Heart left ventricle (tissue), 16 donors: ENCODE measurements around the gene LHX5. TPM values are rescaled to one million over a fixed set of nuclear protein-coding genes. Genes with fewer than 3 reads are reported as not detected.

Experiments
- ATAC-seq, 4 donors: fragments of 200-7000 bp; cut with Tn5 transposase; one replicate each; pipeline ENCODE4 v1.9.1; 2020 to 2022; ENCODE audit warnings: moderate library complexity in 4 of 4, mild to moderate bottlenecking in 3 of 4, moderate number of reproducible peaks in 1 of 4
- DNase-seq, 5 donors: peaks; one replicate each; pipeline ENCODE4 v3.0.0-alpha.2; 2020
- H3K27ac ChIP-seq, 12 donors: fragments of 200-600 bp; sonication (generic) in 4 of 12; one replicate each; pipeline versions ENCODE4 v1.5.0 to v1.8.0; 2016 to 2022; ENCODE audit warnings: mild to moderate bottlenecking in 2 of 12
- H3K27me3 ChIP-seq, 9 donors: fragments of 200-600 bp; sonication (generic) in 2 of 9; one replicate each; pipeline versions ENCODE4 v1.5.1 to v1.8.0; 2016 to 2022; ENCODE audit warnings: mild to moderate bottlenecking in 3 of 9
- H3K36me3 ChIP-seq, 9 donors: fragments of 200-600 bp; sonication (generic) in 2 of 9; one replicate each; pipeline versions ENCODE4 v1.5.0 to v1.8.0; 2018 to 2022; ENCODE audit warnings: mild to moderate bottlenecking in 2 of 9
- H3K4me1 ChIP-seq, 12 donors: fragments of 200-600 bp; sonication (generic) in 4 of 12; one replicate each; pipeline versions ENCODE4 v1.5.0 to v1.8.0; 2016 to 2022; ENCODE audit warnings: mild to moderate bottlenecking in 3 of 12
- H3K4me3 ChIP-seq, 12 donors: fragments of 200-600 bp; sonication (generic) in 4 of 12; one replicate each; pipeline versions ENCODE4 v1.5.0 to v1.8.0; 2017 to 2022; ENCODE audit warnings: mild to moderate bottlenecking in 9 of 12, moderate library complexity in 4 of 12
- H3K9me3 ChIP-seq, 12 donors: fragments of 200-600 bp; sonication (generic) in 4 of 12; one replicate each; pipeline versions ENCODE4 v1.5.0 to v1.8.0; 2016 to 2022; ENCODE audit warnings: mild to moderate bottlenecking in 1 of 12
- CTCF ChIP-seq, 12 donors: fragments of 200-600 bp; sonication (generic) in 4 of 12; IDR thresholded peaks; one replicate each; pipeline versions ENCODE4 v1.5.0 to v1.8.0; 2018 to 2022; ENCODE audit warnings: antibody characterized with exemption in 12 of 12, mild to moderate bottlenecking in 5 of 12
- POLR2A ChIP-seq, 2 donors: fragments of 450-650 bp; IDR thresholded peaks; one replicate each; pipeline ENCODE4 v1.6.1; 2017; ENCODE audit warnings: antibody characterized with exemption in 2 of 2, mild to moderate bottlenecking in 2 of 2, moderate library complexity in 2 of 2
- WGBS, 4 donors: extraction: QIAGEN DNeasy Blood & Tissue Kit in 2 of 4; methylation state at CpG; one replicate each; pipeline versions ENCODE4 v1.1.5 to v1.1.7; 2013 to 2018; 5-methylcytosine and 5-hydroxymethylcytosine counted together
- intact Hi-C, 10 donors: fragments of 100-400 bp; cut with DNase I; formaldehyde crosslinking; loops; one replicate each; pipeline versions ENCODE4 v1.11.1 to v1.14.2; 2022
- polyA plus RNA-seq, 2 donors: library from polyadenylated mRNA; stranded (reverse); fragments of 200-250 nt; gene quantifications; one replicate each; pipeline ENCODE4 v1.2.3, GENCODE V29; 2013
- total RNA-seq, 9 donors: library from RNA; depleted of rRNA in 2 of 9; stranded (reverse); fragments of >200 nt in 2 of 9; fragmentation: NEBNext Ultra II Directional in 3 of 9; extraction: Animal tissue kit (Norgen Biotek cat#: 25700) in 3 of 9; gene quantifications; one replicate each; pipeline versions ENCODE4 v1.1.0 to v1.2.4, GENCODE V29; 2016 to 2023
- donor health status: ischemic (EF 13 %, LVEDD 7.1; RV severe dilation, severe dysfunction).
- donor health status: healthy with polysubstance abuse.
- donor health status: DM: no; HTN: yes; CAD: no.
- donor health status: DM: no; HTN: no; CAD: no.
- donor health status: ischemic (EF 25% LVEDD 6.9; RV normal size, moderate dysfunction).
- donor health status: ischemic (EF 25% LVEDD 5.7; RV mildly dilated, moderate dysfunction).
- donor health status: healthy.
- donor health status: DM: yes; HTN: yes; CAD: no.
- donor health status: ischemic (EF 35%, LVEDD 5.7; RV mildly dilated, moderate dysfunction).
- donor health status: nonischemic (EF 11% LVEDD 7.7; RV severe dilation, severe dysfunction).
- donor health status: DM: yes; HTN: yes; CAD: no.
- donor health status: PGD.
- donor health status: ischemic (EF 29% LVEDD 5.4; RV normal size, mild dysfunction).
- donor health status: nonischemic (EF 23%, LVEDD 6.1; RV moderate dilation, normal function).

LHX5 gene
- total and polyA plus RNA-seq, 11 donors = not detected

- no peak for TF ChIP-seq POLR2A (IDR thresholded peaks at IDR 0.05)
- no peak for TF ChIP-seq CTCF (IDR thresholded peaks at IDR 0.05)
- H3K9me3 ChIP-seq = no peaks in the 10 kb centered on the region
- H3K27ac ChIP-seq = no peak overlapping the region
- no peaks in the 10 kb centered on the region for H3K4me1 ChIP-seq
- no peak for ATAC-seq
- intact Hi-C loops = loop anchor here in 8 of 10 donors (5.0 to 10.0 kb wide), 5 partner anchors 114 to 234 kb away; no protein-coding TSS in a partner anchor
- H3K4me3 ChIP-seq = no peak overlapping the region
- 80 to 100% (median 83%) methylated on average over 1 of the region's 1 CpG for WGBS, 4 donors
- H3K27me3 ChIP-seq = no peaks in the 10 kb centered on the region
- H3K36me3 ChIP-seq = no peaks in the 10 kb centered on the region
- no peak for DNase-seq
Measured at GRCh38 chr12:113428482-113428881, 43.2 kb downstream of the LHX5 start.

GRCh38 chr12:113427882-113428281 lies 43.8 kb downstream of the LHX5 start:
- H3K27ac ChIP-seq = no peak overlapping the region
- ATAC-seq (no peak), DNase-seq (no peak)
- no peaks in the 10 kb centered on the region for H3K9me3 ChIP-seq
- no peaks in the 10 kb centered on the region for H3K27me3 ChIP-seq
- no peak for TF ChIP-seq CTCF (IDR thresholded peaks at IDR 0.05)
- no peak for TF ChIP-seq POLR2A (IDR thresholded peaks at IDR 0.05)
- WGBS, 4 donors = 64 to 69% (median 66%) methylated on average over 9 of the region's 9 CpGs
- H3K4me3 ChIP-seq = no peak overlapping the region
- no peaks in the 10 kb centered on the region for H3K36me3 ChIP-seq
- peaks cover 0 to 6% (median under 1%) of the 10 kb centered on the region in 12 donors for H3K4me1 ChIP-seq
- intact Hi-C loops = loop anchor here in 8 of 10 donors (5.0 to 10.0 kb wide), 5 partner anchors 113 to 233 kb away; no protein-coding TSS in a partner anchor

- Histone ChIP-seq H3K4me1 (peaks cover 0 to 21% (median 5%) of the 10 kb centered on the region in 12 donors), H3K27me3 (no peaks in the 10 kb centered on the region), H3K36me3 (no peaks in the 10 kb centered on the region), H3K27ac (no peak overlapping the region), H3K4me3 (no peak overlapping the region), H3K9me3 (no peaks in the 10 kb centered on the region)
- DNase-seq (no peak), ATAC-seq (no peak)
- no peak for TF ChIP-seq CTCF (IDR thresholded peaks at IDR 0.05)
- TF ChIP-seq POLR2A (IDR thresholded peaks at IDR 0.05) = no peak
- intact Hi-C loops = loop anchor here (1.0 to 10.0 kb wide), 7 partner anchors 111 to 231 kb away; no protein-coding TSS in a partner anchor
- WGBS, 4 donors = 32 to 45% (median 36%) methylated on average over 11 of the region's 11 CpGs
Measured at GRCh38 chr12:113425960-113426453, 45.7 kb downstream of the LHX5 start.

- Histone ChIP-seq H3K9me3 (no peaks in the 10 kb centered on the region), H3K27me3 (no peaks in the 10 kb centered on the region), H3K27ac (no peak overlapping the region), H3K4me3 (no peak overlapping the region), H3K4me1 (peaks cover 0 to 21% (median 5%) of the 10 kb centered on the region in 12 donors), H3K36me3 (no peaks in the 10 kb centered on the region)
- WGBS, 4 donors = 52 to 62% (median 58%) methylated on average over 19 to 20 of the region's 20 CpGs
- TF ChIP-seq CTCF (IDR thresholded peaks at IDR 0.05) (peak; percentile 61 to 85 (median 81)), POLR2A (IDR thresholded peaks at IDR 0.05) (no peak)
- DNase-seq (peak in 3 of 5 donors; percentile 38 to 78 (median 41)), ATAC-seq (peak; percentile 20 to 50 (median 36))
- intact Hi-C loops = loop anchor here (1.0 to 10.0 kb wide), 7 partner anchors 110 to 230 kb away; no protein-coding TSS in a partner anchor
Measured at GRCh38 chr12:113424915-113425823, 46.5 kb downstream of the LHX5 start.
